Measurements from ENCODE around the gene EIF4EBP3.

EIF4EBP3 gene

GRCh38 chr5:140563596-140563995 lies 16.1 kb downstream of the EIF4EBP3 start:
- peak; percentile 32 for DNase-seq
- Mint-ChIP-seq H3K9me3 (no peaks in the 10 kb centered on the region), H3K36me3 (peaks cover 28% of the 10 kb centered on the region), H3K27me3 (no peaks in the 10 kb centered on the region), H3K4me3 (peak overlapping the region; percentile 87), H3K4me1 (peaks cover 51% of the 10 kb centered on the region), H3K27ac (peak overlapping the region; percentile 95)
- CTCF ChIA-PET: no interaction called here

GRCh38 chr5:140564196-140565023 lies 16.9 kb downstream of the EIF4EBP3 start, which contains the start of the genes APBB3 and SLC35A4:
Gene APBB3 (minus strand): TSS chr5:140564598. CDS start chr5:140564245, 353 bp downstream.
Gene SLC35A4 (plus strand): TSS chr5:140564828. CDS start chr5:140567170, 2,342 bp downstream.
- CTCF ChIA-PET: interaction anchor here (1.1 kb wide), 1 partner anchor 154 kb away, joined by 3 read pairs; no protein-coding TSS in a partner anchor
- H3K9me3 Mint-ChIP-seq: no peaks in the 10 kb centered on the region
- H3K4me1 Mint-ChIP-seq: peaks cover 59% of the 10 kb centered on the region
- peak; percentile 98 for DNase-seq
- peak within 1 kb of the TSS; percentile 95 for H3K27ac Mint-ChIP-seq
- H3K4me3 Mint-ChIP-seq: peak within 1 kb of the TSS; percentile 87
- no peaks in the 10 kb centered on the region for H3K27me3 Mint-ChIP-seq
- peaks cover 34% of the 10 kb centered on the region for H3K36me3 Mint-ChIP-seq

GRCh38 chr5:140565024-140565779 lies 17.7 kb downstream of the EIF4EBP3 start:
- peaks cover 39% of the 10 kb centered on the region for H3K36me3 Mint-ChIP-seq
- no peaks in the 10 kb centered on the region for H3K9me3 Mint-ChIP-seq
- no peak for DNase-seq
- peaks cover 67% of the 10 kb centered on the region for H3K4me1 Mint-ChIP-seq
- no peaks in the 10 kb centered on the region for H3K27me3 Mint-ChIP-seq
- peak overlapping the region; percentile 95 for H3K27ac Mint-ChIP-seq
- H3K4me3 Mint-ChIP-seq: peak overlapping the region; percentile 87
- CTCF ChIA-PET: interaction anchor here (1.1 to 2.1 kb wide), 3 partner anchors 69 to 202 kb away, joined by 3 to 9 read pairs (median 3); no protein-coding TSS in a partner anchor

- DNase-seq: no peak
- H3K27me3 Mint-ChIP-seq: no peaks in the 10 kb centered on the region
- peaks cover 69% of the 10 kb centered on the region for H3K4me1 Mint-ChIP-seq
- no peaks in the 10 kb centered on the region for H3K9me3 Mint-ChIP-seq
- CTCF ChIA-PET: interaction anchor here (1.1 to 2.1 kb wide), 3 partner anchors 69 to 202 kb away, joined by 3 to 9 read pairs (median 3); no protein-coding TSS in a partner anchor
- H3K4me3 Mint-ChIP-seq: peak overlapping the region; percentile 87
- peak overlapping the region; percentile 95 for H3K27ac Mint-ChIP-seq
- H3K36me3 Mint-ChIP-seq: peaks cover 38% of the 10 kb centered on the region
Observed at GRCh38 chr5:140565780-140566095, 18.3 kb downstream of the EIF4EBP3 start.

- H3K4me1 Mint-ChIP-seq: peaks cover 69% of the 10 kb centered on the region
- CTCF ChIA-PET: interaction anchor here (2.1 kb wide), 1 partner anchor 68 kb away, joined by 9 read pairs; no protein-coding TSS in a partner anchor
- no peaks in the 10 kb centered on the region for H3K27me3 Mint-ChIP-seq
- H3K36me3 Mint-ChIP-seq: peaks cover 34% of the 10 kb centered on the region
- peak overlapping the region; percentile 11 for H3K4me3 Mint-ChIP-seq
- no peak overlapping the region for H3K27ac Mint-ChIP-seq
- H3K9me3 Mint-ChIP-seq: no peaks in the 10 kb centered on the region
- DNase-seq: no peak
Observed at GRCh38 chr5:140566665-140567064, 19.2 kb downstream of the EIF4EBP3 start.

GRCh38 chr5:140567136-140567818 lies 19.8 kb downstream of the EIF4EBP3 start:
- CTCF ChIA-PET: interaction anchor here (2.1 kb wide), 1 partner anchor 67 kb away, joined by 9 read pairs; no protein-coding TSS in a partner anchor
- DNase-seq: no peak
- peaks cover 69% of the 10 kb centered on the region for H3K4me1 Mint-ChIP-seq
- no peaks in the 10 kb centered on the region for H3K27me3 Mint-ChIP-seq
- H3K9me3 Mint-ChIP-seq: no peaks in the 10 kb centered on the region
- peaks cover 34% of the 10 kb centered on the region for H3K36me3 Mint-ChIP-seq
- H3K4me3 Mint-ChIP-seq: peak overlapping the region; percentile 24
- no peak overlapping the region for H3K27ac Mint-ChIP-seq

- no peak overlapping the region for H3K4me3 Mint-ChIP-seq
- peaks cover 64% of the 10 kb centered on the region for H3K4me1 Mint-ChIP-seq
- H3K27me3 Mint-ChIP-seq: no peaks in the 10 kb centered on the region
- no peaks in the 10 kb centered on the region for H3K9me3 Mint-ChIP-seq
- H3K27ac Mint-ChIP-seq: peak overlapping the region; percentile 2
- DNase-seq: no peak
- CTCF ChIA-PET: interaction anchor here (1.3 to 1.9 kb wide), 2 partner anchors 21 to 65 kb away, joined by 4 to 5 read pairs; partner anchors contain the start of genes CD14 and EIF4EBP3
- H3K36me3 Mint-ChIP-seq: peaks cover 34% of the 10 kb centered on the region
Observed at GRCh38 chr5:140567871-140568270, 20.4 kb downstream of the EIF4EBP3 start.

- CTCF ChIA-PET: interaction anchor here (1.3 to 1.9 kb wide), 2 partner anchors 21 to 64 kb away, joined by 4 to 5 read pairs; partner anchors contain the start of genes CD14 and EIF4EBP3
- Mint-ChIP-seq H3K9me3 (no peaks in the 10 kb centered on the region), H3K4me3 (peak overlapping the region; percentile 60), H3K27ac (peak overlapping the region; percentile 96), H3K36me3 (peaks cover 34% of the 10 kb centered on the region), H3K27me3 (no peaks in the 10 kb centered on the region), H3K4me1 (peaks cover 58% of the 10 kb centered on the region)
- DNase-seq: no peak
Observed at GRCh38 chr5:140568443-140569063, 21.1 kb downstream of the EIF4EBP3 start.

- Mint-ChIP-seq H3K4me3 (peak overlapping the region; percentile 60), H3K9me3 (no peaks in the 10 kb centered on the region), H3K36me3 (peaks cover 34% of the 10 kb centered on the region), H3K27ac (peak overlapping the region; percentile 96), H3K4me1 (peaks cover 54% of the 10 kb centered on the region), H3K27me3 (no peaks in the 10 kb centered on the region)
- CTCF ChIA-PET: interaction anchor here (0.5 to 1.9 kb wide), 4 partner anchors 22 to 176 kb away, joined by 3 to 5 read pairs (median 4); partner anchors contain the start of genes CD14 and EIF4EBP3
- DNase-seq: peak; percentile 38
Observed at GRCh38 chr5:140569197-140569596, 21.7 kb downstream of the EIF4EBP3 start.

- no peaks in the 10 kb centered on the region for H3K27me3 Mint-ChIP-seq
- no peak overlapping the region for H3K4me3 Mint-ChIP-seq
- CTCF ChIA-PET: no interaction called here
- DNase-seq: no peak
- H3K9me3 Mint-ChIP-seq: no peaks in the 10 kb centered on the region
- H3K27ac Mint-ChIP-seq: peak overlapping the region; percentile 24
- H3K4me1 Mint-ChIP-seq: peaks cover 52% of the 10 kb centered on the region
- H3K36me3 Mint-ChIP-seq: peaks cover 31% of the 10 kb centered on the region
Observed at GRCh38 chr5:140570058-140570457, 22.6 kb downstream of the EIF4EBP3 start.

- H3K36me3 Mint-ChIP-seq: peaks cover 31% of the 10 kb centered on the region
- no peaks in the 10 kb centered on the region for H3K9me3 Mint-ChIP-seq
- H3K4me1 Mint-ChIP-seq: peaks cover 52% of the 10 kb centered on the region
- peak overlapping the region; percentile 24 for H3K27ac Mint-ChIP-seq
- DNase-seq: no peak
- H3K4me3 Mint-ChIP-seq: no peak overlapping the region
- CTCF ChIA-PET: interaction anchor here (0.7 kb wide), 1 partner anchor 219 kb away, joined by 3 read pairs; no protein-coding TSS in a partner anchor
- no peaks in the 10 kb centered on the region for H3K27me3 Mint-ChIP-seq
Observed at GRCh38 chr5:140570488-140570887, 23.0 kb downstream of the EIF4EBP3 start.

GRCh38 chr5:140571105-140571504 lies 23.6 kb downstream of the EIF4EBP3 start:
- peaks cover 27% of the 10 kb centered on the region for H3K36me3 Mint-ChIP-seq
- no peak overlapping the region for H3K4me3 Mint-ChIP-seq
- H3K9me3 Mint-ChIP-seq: no peaks in the 10 kb centered on the region
- CTCF ChIA-PET: interaction anchor here (0.7 to 0.8 kb wide), 3 partner anchors 23 to 1168 kb away, joined by 3 read pairs; partner anchors contain the start of gene EIF4EBP3
- peaks cover 47% of the 10 kb centered on the region for H3K4me1 Mint-ChIP-seq
- H3K27me3 Mint-ChIP-seq: no peaks in the 10 kb centered on the region
- H3K27ac Mint-ChIP-seq: no peak overlapping the region
- no peak for DNase-seq

- peaks cover 11% of the 10 kb centered on the region for H3K36me3 Mint-ChIP-seq
- no peaks in the 10 kb centered on the region for H3K9me3 Mint-ChIP-seq
- H3K4me3 Mint-ChIP-seq: no peak overlapping the region
- no peak overlapping the region for H3K27ac Mint-ChIP-seq
- no peak for DNase-seq
- H3K4me1 Mint-ChIP-seq: peaks cover 31% of the 10 kb centered on the region
- peaks cover under 1% of the 10 kb centered on the region for H3K27me3 Mint-ChIP-seq
- CTCF ChIA-PET: no interaction called here
Observed at GRCh38 chr5:140573683-140574082, 26.2 kb downstream of the EIF4EBP3 start.

Measured in activated naive CD4-positive, alpha-beta T cell treated with anti-CD3 and anti-CD28 coated beads, Interleukin-2, amount 10 ng/mL, durations not matched to agents 7 days and 5 days (primary cell).